CD4-positive, CD25-positive, alpha-beta regulatory T cell (primary cell): ENCODE data around the gene KLLN. TPM values are rescaled to one million over a fixed set of nuclear protein-coding genes. Genes with fewer than 3 reads are reported as not detected.
"Not testable (repeated sequence)": the region's sequence is repeated elsewhere in the genome, so short reads cannot be mapped to it uniquely, and the experiment has no call there.

Experiments used
- ATAC-seq, 2 donors: fragments of 150-1000 bp; cut with Tn5 transposase; one replicate each; pipeline ENCODE4 v1.10.0; 2021; ENCODE audit warnings: low read depth in 2 of 2, moderate number of reproducible peaks in 2 of 2, moderate library complexity in 1 of 2
- DNase-seq, 3 donors: peaks; one replicate each; pipeline versions ENCODE4 v3.0.0 to v3.0.0-alpha.2; 2012 to 2022; ENCODE audit warnings: mixed read lengths in 1 of 3
- H3K27ac ChIP-seq: one replicate; pipeline ENCODE4 v1.7.0; 2013; ENCODE audit warnings: mild to moderate bottlenecking, low read length; ENCODE audit not compliant: insufficient read depth, poor library complexity, severe bottlenecking
- H3K27me3 ChIP-seq: one replicate; pipeline ENCODE4 v1.7.0; 2013; ENCODE audit warnings: low read length; ENCODE audit not compliant: control insufficient read depth, insufficient read depth
- H3K36me3 ChIP-seq: one replicate; pipeline ENCODE4 v1.7.0; 2013; ENCODE audit warnings: mild to moderate bottlenecking, low read length, moderate library complexity; ENCODE audit not compliant: control insufficient read depth, insufficient read depth
- H3K4me1 ChIP-seq: 2 replicates; pipeline ENCODE4 v1.7.0; 2013; ENCODE audit warnings: mild to moderate bottlenecking, low read length; ENCODE audit not compliant: insufficient read depth, control insufficient read depth, poor library complexity, severe bottlenecking
- H3K4me3 ChIP-seq: one replicate; pipeline ENCODE4 v1.7.0; 2013; ENCODE audit warnings: low read depth, mild to moderate bottlenecking, low read length, moderate library complexity
- H3K9me3 ChIP-seq, 2 experiments: 1 replicate in 1 of 2; 2 replicates in 1 of 2; pipeline ENCODE4 v1.7.0; 2013; ENCODE audit warnings: low read length in 2 of 2, mild to moderate bottlenecking in 1 of 2, moderate library complexity in 1 of 2; ENCODE audit not compliant: control insufficient read depth in 2 of 2
- H3K27ac Mint-ChIP-seq, 3 donors: one replicate each; pipeline ENCODE4 v1.8.0; 2020 to 2022; ENCODE audit warnings: mild to moderate bottlenecking in 3 of 3, mixed read lengths in 3 of 3, moderate library complexity in 2 of 3
- H3K27me3 Mint-ChIP-seq: one replicate; pipeline ENCODE4 v1.8.0; 2022; ENCODE audit warnings: mild to moderate bottlenecking, mixed read lengths
- H3K36me3 Mint-ChIP-seq: one replicate; pipeline ENCODE4 v1.8.0; 2020; ENCODE audit warnings: mixed read lengths
- H3K4me1 Mint-ChIP-seq, 4 donors: one replicate each; pipeline ENCODE4 v1.8.0; 2020 to 2022; ENCODE audit warnings: mixed read lengths in 4 of 4, mild to moderate bottlenecking in 1 of 4
- H3K4me3 Mint-ChIP-seq, 4 donors: one replicate each; pipeline ENCODE4 v1.8.0; 2020 to 2022; ENCODE audit warnings: mild to moderate bottlenecking in 4 of 4, mixed read lengths in 4 of 4, moderate library complexity in 3 of 4
- H3K9me3 Mint-ChIP-seq, 7 donors: one replicate each; pipeline ENCODE4 v1.8.0; 2020 to 2022; ENCODE audit warnings: mixed read lengths in 7 of 7, mild to moderate bottlenecking in 3 of 7, moderate library complexity in 2 of 7
- polyA plus RNA-seq, 4 donors: library from polyadenylated mRNA; unstranded; fragments of 300-500 nt; fragmentation: Illumina TruSeq; gene quantifications; one replicate each; pipeline ENCODE4 v1.2.3, GENCODE V29; 2021
- total RNA-seq: library from RNA; stranded (reverse); gene quantifications from one replicate; pipeline ENCODE4 v1.2.3, GENCODE V29; 2022

KLLN gene
- total and polyA plus RNA-seq, 5 donors from 2014 or later: 0.05 to 0.67 (median 0.26) TPM

- no peak overlapping the region for H3K27ac Mint-ChIP-seq
Observed at GRCh38 chr10:87836098-87836497, 27.2 kb downstream of the KLLN start.

GRCh38 chr10:87829986-87830729 lies 33.2 kb downstream of the KLLN start:
- no peaks in the 10 kb centered on the region for H3K27me3 ChIP-seq
- H3K4me3 ChIP-seq: peak overlapping the region; percentile 4
- H3K9me3 Mint-ChIP-seq: no peaks in the 10 kb centered on the region
- no peaks in the 10 kb centered on the region for H3K36me3 ChIP-seq
- no peaks in the 10 kb centered on the region for H3K27me3 Mint-ChIP-seq
- DNase-seq: peak in 1 of 3 donors; percentile 14
- H3K36me3 Mint-ChIP-seq: no peaks in the 10 kb centered on the region
- H3K4me1 Mint-ChIP-seq: peaks cover 8 to 38% (median 21%) of the 10 kb centered on the region in 4 donors
- H3K27ac Mint-ChIP-seq: no peak overlapping the region
- ATAC-seq: no peak
- no peaks in the 10 kb centered on the region for H3K9me3 ChIP-seq
- H3K4me1 ChIP-seq: no peaks in the 10 kb centered on the region
- no peak overlapping the region for H3K27ac ChIP-seq
- no peak overlapping the region for H3K4me3 Mint-ChIP-seq

More at GRCh38 chr10:87836098-87836497, 27.2 kb downstream of the KLLN start:
- ATAC-seq: no peak
- H3K9me3 Mint-ChIP-seq: peaks cover 0 to 2% (median 0%) of the 10 kb centered on the region in 7 donors
- H3K4me3 Mint-ChIP-seq: no peak overlapping the region
- Histone ChIP-seq H3K27me3 (no peaks in the 10 kb centered on the region), H3K4me3 (no peak overlapping the region), H3K27ac (no peak overlapping the region), H3K9me3 (no peaks in the 10 kb centered on the region), H3K4me1 (no peaks in the 10 kb centered on the region), H3K36me3 (no peaks in the 10 kb centered on the region)
- H3K27me3 Mint-ChIP-seq: no peaks in the 10 kb centered on the region
- H3K4me1 Mint-ChIP-seq: peaks cover 0 to 5% (median 2%) of the 10 kb centered on the region in 4 donors
- peaks cover 13% of the 10 kb centered on the region for H3K36me3 Mint-ChIP-seq
- no peak for DNase-seq

- not testable (repeated sequence) for DNase-seq, H3K4me3 Mint-ChIP-seq, H3K36me3 ChIP-seq, H3K4me1 ChIP-seq, H3K36me3 Mint-ChIP-seq, H3K9me3 Mint-ChIP-seq, H3K27ac Mint-ChIP-seq, ATAC-seq, H3K9me3 ChIP-seq, H3K27me3 ChIP-seq, H3K27me3 Mint-ChIP-seq, H3K4me3 ChIP-seq, H3K27ac ChIP-seq
- H3K4me1 Mint-ChIP-seq: peaks cover 6 to 38% (median 21%) of the 10 kb centered on the region in 4 donors
Observed at GRCh38 chr10:87829051-87829450, 34.3 kb downstream of the KLLN start.

GRCh38 chr10:87827681-87828080 lies 35.7 kb downstream of the KLLN start:
- Mint-ChIP-seq H3K4me1 (peaks cover 6 to 38% (median 21%) of the 10 kb centered on the region in 4 donors), H3K27ac (peak overlapping the region in 1 of 3 donors; percentile 48)
- H3K36me3 ChIP-seq: no peaks in the 10 kb centered on the region

GRCh38 chr10:87826653-87827052 lies 36.7 kb downstream of the KLLN start:
- ATAC-seq (peak in 1 of 2 donors; percentile 31), DNase-seq (no peak)
- H3K9me3 Mint-ChIP-seq: no peaks in the 10 kb centered on the region
- H3K4me3 Mint-ChIP-seq: peak overlapping the region in 1 of 4 donors; percentile 10
- H3K27me3 Mint-ChIP-seq: no peaks in the 10 kb centered on the region
- Histone ChIP-seq H3K9me3 (no peaks in the 10 kb centered on the region), H3K27ac (no peak overlapping the region), H3K4me3 (no peak overlapping the region), H3K36me3 (no peaks in the 10 kb centered on the region), H3K4me1 (no peaks in the 10 kb centered on the region), H3K27me3 (no peaks in the 10 kb centered on the region)
- H3K36me3 Mint-ChIP-seq: no peaks in the 10 kb centered on the region
- H3K4me1 Mint-ChIP-seq: peaks cover 6 to 38% (median 21%) of the 10 kb centered on the region in 4 donors
- H3K27ac Mint-ChIP-seq: peak overlapping the region in 1 of 3 donors; percentile 62

More at GRCh38 chr10:87827681-87828080, 35.7 kb downstream of the KLLN start:
- no peaks in the 10 kb centered on the region for H3K27me3 ChIP-seq
- no peaks in the 10 kb centered on the region for H3K27me3 Mint-ChIP-seq
- DNase-seq (no peak), ATAC-seq (no peak)
- H3K4me3 ChIP-seq: no peak overlapping the region
- H3K4me3 Mint-ChIP-seq: no peak overlapping the region
- no peaks in the 10 kb centered on the region for H3K4me1 ChIP-seq
- H3K9me3 ChIP-seq: no peaks in the 10 kb centered on the region
- no peaks in the 10 kb centered on the region for H3K36me3 Mint-ChIP-seq
- no peak overlapping the region for H3K27ac ChIP-seq
- H3K9me3 Mint-ChIP-seq: no peaks in the 10 kb centered on the region

GRCh38 chr10:87819289-87819585 lies 44.1 kb downstream of the KLLN start:
- no peak for DNase-seq
- Histone ChIP-seq H3K4me1 (peaks cover 42% of the 10 kb centered on the region), H3K27me3 (no peaks in the 10 kb centered on the region), H3K36me3 (no peaks in the 10 kb centered on the region), H3K9me3 (no peaks in the 10 kb centered on the region), H3K4me3 (no peak overlapping the region), H3K27ac (peak overlapping the region; percentile 91)
- peak overlapping the region; percentile 41 to 96 (median 94) for H3K4me3 Mint-ChIP-seq
- no peak for ATAC-seq
- peaks cover 3% of the 10 kb centered on the region for H3K36me3 Mint-ChIP-seq
- no peaks in the 10 kb centered on the region for H3K9me3 Mint-ChIP-seq
- H3K27me3 Mint-ChIP-seq: peaks cover 4% of the 10 kb centered on the region
- peak overlapping the region in 1 of 3 donors; percentile 95 for H3K27ac Mint-ChIP-seq
- H3K4me1 Mint-ChIP-seq: peaks cover 28 to 49% (median 35%) of the 10 kb centered on the region in 4 donors

GRCh38 chr10:87818505-87819288 lies 44.6 kb downstream of the KLLN start:
- H3K9me3 Mint-ChIP-seq: no peaks in the 10 kb centered on the region
- peaks cover 28 to 51% (median 37%) of the 10 kb centered on the region in 4 donors for H3K4me1 Mint-ChIP-seq
- H3K27me3 Mint-ChIP-seq: peaks cover 4% of the 10 kb centered on the region
- DNase-seq (peak in 2 of 3 donors; percentile 22 to 79), ATAC-seq (peak; percentile 62 to 65)
- peak overlapping the region; percentile 95 to 99 (median 99) for H3K27ac Mint-ChIP-seq
- H3K27me3 ChIP-seq: no peaks in the 10 kb centered on the region
- peak overlapping the region; percentile 91 for H3K27ac ChIP-seq
- H3K4me3 Mint-ChIP-seq: peak overlapping the region; percentile 92 to 96 (median 94)
- peak overlapping the region; percentile 86 for H3K4me3 ChIP-seq
- H3K36me3 ChIP-seq: peaks cover 2% of the 10 kb centered on the region
- H3K4me1 ChIP-seq: peaks cover 42% of the 10 kb centered on the region
- H3K9me3 ChIP-seq: no peaks in the 10 kb centered on the region
- H3K36me3 Mint-ChIP-seq: peaks cover 4% of the 10 kb centered on the region
